Thyroid gland (tissue), 4 donors: ENCODE results near the gene COMMD4. TPM values are rescaled to one million over a fixed set of nuclear protein-coding genes. Genes with fewer than 3 reads are reported as not detected.

Experiments used
- DNase-seq, 2 donors: peaks; one replicate each; pipeline ENCODE4 v3.0.0-alpha.2; 2019
- H3K27ac ChIP-seq, 3 donors: fragments of 200-600 bp; sonication (generic); 1 replicate in 2 of 3; 2 replicates in 1 of 3; pipeline ENCODE4 v1.5.1; 2016 to 2019; ENCODE audit warnings: mild to moderate bottlenecking in 1 of 3, moderate library complexity in 1 of 3
- H3K27me3 ChIP-seq: fragments of 200-600 bp; sonication (generic); one replicate; pipeline ENCODE4 v1.5.1; 2019
- H3K36me3 ChIP-seq, 2 donors: fragments of 200-600 bp; sonication (generic); one replicate each; pipeline ENCODE4 v1.5.1; 2016 to 2019
- H3K4me1 ChIP-seq, 2 donors: fragments of 200-600 bp; sonication (generic); one replicate each; pipeline ENCODE4 v1.5.1; 2017 to 2019
- H3K4me3 ChIP-seq, 3 donors: fragments of 200-600 bp; sonication (generic); replicated peaks in 1 of 3; 1 replicate in 2 of 3; 2 replicates in 1 of 3; pipeline ENCODE4 v1.5.1; 2016; ENCODE audit warnings: mild to moderate bottlenecking in 1 of 3
- H3K9me3 ChIP-seq: fragments of 200-600 bp; sonication (generic); one replicate; pipeline ENCODE4 v1.5.1; 2017
- POLR2A ChIP-seq, 2 donors: fragments of 450-650 bp; IDR thresholded peaks; one replicate each; pipeline ENCODE4 v1.6.1; 2017; ENCODE audit warnings: antibody characterized with exemption in 2 of 2, mild to moderate bottlenecking in 2 of 2, moderate library complexity in 1 of 2
- WGBS, 2 donors: methylation state at CpG; one replicate each; pipeline ENCODE4 v1.1.5; 2017; 5-methylcytosine and 5-hydroxymethylcytosine counted together
- intact Hi-C: fragments of 100-400 bp; cut with DNase I; formaldehyde crosslinking; loops from one replicate; pipeline ENCODE4 v1.15.1; 2023
- total RNA-seq, 4 donors: library from RNA; depleted of rRNA; stranded (reverse); fragments of >200 nt; gene quantifications; one replicate each; pipeline ENCODE4 v1.2.3, GENCODE V29; 2016
- TF ChIP-seq, protein P1 (sequence below), 6 experiments: fragments of 200-600 bp in 3 of 6; fragments of 450-650 bp in 3 of 6; sonication (generic) in 3 of 6; IDR thresholded peaks; one replicate each; pipeline ENCODE4 v1.5.1; 2016 to 2019; ENCODE audit warnings: antibody characterized with exemption in 6 of 6, mild to moderate bottlenecking in 2 of 6, inconsistent platforms in 1 of 6, moderate library complexity in 1 of 6

The COMMD4 gene
- total RNA-seq, 4 donors from 2014 or later: 58.1 to 83.6 (median 61.1) TPM

DNA sequence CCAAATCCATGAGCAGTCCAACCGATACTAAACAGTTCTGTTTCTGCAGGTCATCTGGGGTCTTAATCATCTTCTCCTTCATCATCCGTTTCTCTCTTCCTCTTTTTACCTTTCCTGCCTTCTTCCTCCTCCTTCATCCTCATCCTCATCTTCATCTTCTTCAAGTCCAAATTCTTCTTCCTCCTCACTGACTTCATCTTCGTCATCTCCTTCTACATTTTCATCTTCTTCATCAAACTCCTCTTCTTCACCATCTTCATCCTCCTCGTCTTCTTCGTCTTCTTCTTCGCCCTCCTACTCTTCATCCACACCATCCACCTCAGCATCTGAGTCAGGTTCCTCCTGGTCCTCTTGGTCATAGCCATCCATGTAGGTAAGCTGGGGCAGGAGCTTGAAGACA is 14.2 kb upstream of the COMMD4 start:
- DNase-seq: no peak
- Histone ChIP-seq H3K27ac (no peak overlapping the region), H3K36me3 (no peaks in the 10 kb centered on the region), H3K27me3 (no peaks in the 10 kb centered on the region), H3K4me1 (no peaks in the 10 kb centered on the region), H3K4me3 (no peak overlapping the region), H3K9me3 (no peaks in the 10 kb centered on the region)
- WGBS, 2 donors: 92 to 93% methylated on average over 6 of the region's 6 CpGs
- TF ChIP-seq, protein P1, sequence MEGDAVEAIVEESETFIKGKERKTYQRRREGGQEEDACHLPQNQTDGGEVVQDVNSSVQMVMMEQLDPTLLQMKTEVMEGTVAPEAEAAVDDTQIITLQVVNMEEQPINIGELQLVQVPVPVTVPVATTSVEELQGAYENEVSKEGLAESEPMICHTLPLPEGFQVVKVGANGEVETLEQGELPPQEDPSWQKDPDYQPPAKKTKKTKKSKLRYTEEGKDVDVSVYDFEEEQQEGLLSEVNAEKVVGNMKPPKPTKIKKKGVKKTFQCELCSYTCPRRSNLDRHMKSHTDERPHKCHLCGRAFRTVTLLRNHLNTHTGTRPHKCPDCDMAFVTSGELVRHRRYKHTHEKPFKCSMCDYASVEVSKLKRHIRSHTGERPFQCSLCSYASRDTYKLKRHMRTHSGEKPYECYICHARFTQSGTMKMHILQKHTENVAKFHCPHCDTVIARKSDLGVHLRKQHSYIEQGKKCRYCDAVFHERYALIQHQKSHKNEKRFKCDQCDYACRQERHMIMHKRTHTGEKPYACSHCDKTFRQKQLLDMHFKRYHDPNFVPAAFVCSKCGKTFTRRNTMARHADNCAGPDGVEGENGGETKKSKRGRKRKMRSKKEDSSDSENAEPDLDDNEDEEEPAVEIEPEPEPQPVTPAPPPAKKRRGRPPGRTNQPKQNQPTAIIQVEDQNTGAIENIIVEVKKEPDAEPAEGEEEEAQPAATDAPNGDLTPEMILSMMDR (IDR thresholded peaks at IDR 0.05): no peak
- TF ChIP-seq POLR2A (IDR thresholded peaks at IDR 0.05): no peak
- intact Hi-C loops: no loop called here

DNA sequence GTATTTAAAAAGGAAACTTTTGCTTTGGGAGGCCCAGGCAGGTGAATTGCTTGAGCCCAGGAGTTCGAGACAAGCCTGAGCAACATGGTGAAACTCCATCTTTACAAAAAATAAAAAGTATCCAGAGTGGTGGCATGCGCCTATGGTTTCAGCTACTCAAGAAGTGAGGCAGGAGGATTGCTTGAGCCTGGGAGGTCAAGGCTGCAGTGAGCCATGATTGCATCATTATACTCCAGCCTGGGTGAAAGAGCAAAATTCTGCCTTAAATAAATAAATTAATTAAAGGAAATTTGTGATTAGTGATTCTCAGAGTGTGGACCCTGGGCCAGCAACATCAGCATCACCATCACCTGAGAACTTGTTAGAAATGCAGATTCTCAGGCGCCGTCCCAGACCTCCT is 9.9 kb upstream of the COMMD4 start:
- intact Hi-C loops: no loop called here
- Histone ChIP-seq H3K9me3 (no peaks in the 10 kb centered on the region), H3K27me3 (no peaks in the 10 kb centered on the region), H3K4me3 (no peak overlapping the region), H3K4me1 (no peaks in the 10 kb centered on the region), H3K27ac (no peak overlapping the region), H3K36me3 (no peaks in the 10 kb centered on the region)
- no peak for DNase-seq
- no peak for TF ChIP-seq POLR2A (IDR thresholded peaks at IDR 0.05)
- TF ChIP-seq, protein P1 (IDR thresholded peaks at IDR 0.05): no peak
- WGBS, 2 donors: 82 to 92% methylated on average over 4 of the region's 4 CpGs

DNA sequence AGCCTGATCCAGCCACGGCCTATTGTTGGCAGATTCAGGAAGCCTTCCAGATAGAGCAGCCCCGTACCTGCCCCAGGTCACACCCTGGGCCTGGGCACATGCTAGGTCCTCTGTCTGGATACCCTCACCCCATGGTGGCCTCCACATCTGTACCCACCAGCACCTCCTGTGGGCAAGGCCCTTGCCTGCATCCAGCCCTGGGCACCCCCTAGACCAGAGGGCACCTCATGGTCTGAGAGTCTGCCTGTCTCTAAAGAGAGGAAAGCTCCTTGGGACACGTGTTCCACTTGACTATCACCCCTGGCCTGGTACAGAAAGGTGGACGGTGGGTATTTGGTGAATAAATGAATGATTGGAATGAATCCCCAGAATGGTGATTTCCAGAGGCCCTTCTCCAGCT is 8.9 kb upstream of the COMMD4 start:
- DNase-seq: no peak
- Histone ChIP-seq H3K27ac (no peak overlapping the region), H3K4me1 (no peaks in the 10 kb centered on the region), H3K27me3 (no peaks in the 10 kb centered on the region), H3K4me3 (no peak overlapping the region), H3K36me3 (no peaks in the 10 kb centered on the region), H3K9me3 (no peaks in the 10 kb centered on the region)
- intact Hi-C loops: no loop called here
- TF ChIP-seq, protein P1 (IDR thresholded peaks at IDR 0.05): no peak
- TF ChIP-seq POLR2A (IDR thresholded peaks at IDR 0.05): no peak
- 75 to 76% methylated on average over 4 of the region's 4 CpGs for WGBS, 2 donors

DNA sequence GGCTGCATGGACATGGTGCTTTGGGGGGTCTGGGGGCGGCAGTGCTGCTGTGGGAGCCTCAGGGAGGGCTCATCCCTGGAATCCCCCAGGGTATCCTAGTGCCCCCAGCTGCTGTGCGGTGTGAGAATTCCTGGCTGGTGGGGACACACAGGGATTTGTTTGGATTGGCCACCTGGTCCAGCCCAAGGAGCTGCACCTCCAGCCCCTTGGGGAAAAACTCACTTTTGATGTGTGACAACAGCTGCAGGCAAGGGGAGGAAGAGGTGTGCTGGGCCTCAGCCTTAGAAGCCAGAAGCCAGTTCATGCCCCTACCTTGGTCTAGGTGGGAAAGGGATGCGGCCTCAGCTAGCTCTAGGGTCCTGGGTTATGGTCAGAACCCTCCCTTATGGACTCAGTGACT is 8.4 kb upstream of the COMMD4 start:
- no peaks in the 10 kb centered on the region for H3K27me3 ChIP-seq
- no peaks in the 10 kb centered on the region for H3K36me3 ChIP-seq
- H3K27ac ChIP-seq: no peak overlapping the region
- intact Hi-C loops: no loop called here
- H3K4me1 ChIP-seq: no peaks in the 10 kb centered on the region
- no peak for DNase-seq
- H3K4me3 ChIP-seq: no peak overlapping the region
- H3K9me3 ChIP-seq: no peaks in the 10 kb centered on the region
- TF ChIP-seq, protein P1 (IDR thresholded peaks at IDR 0.05): no peak
- TF ChIP-seq POLR2A (IDR thresholded peaks at IDR 0.05): no peak
- WGBS, 2 donors: 83 to 85% methylated on average over 3 of the region's 3 CpGs

DNA sequence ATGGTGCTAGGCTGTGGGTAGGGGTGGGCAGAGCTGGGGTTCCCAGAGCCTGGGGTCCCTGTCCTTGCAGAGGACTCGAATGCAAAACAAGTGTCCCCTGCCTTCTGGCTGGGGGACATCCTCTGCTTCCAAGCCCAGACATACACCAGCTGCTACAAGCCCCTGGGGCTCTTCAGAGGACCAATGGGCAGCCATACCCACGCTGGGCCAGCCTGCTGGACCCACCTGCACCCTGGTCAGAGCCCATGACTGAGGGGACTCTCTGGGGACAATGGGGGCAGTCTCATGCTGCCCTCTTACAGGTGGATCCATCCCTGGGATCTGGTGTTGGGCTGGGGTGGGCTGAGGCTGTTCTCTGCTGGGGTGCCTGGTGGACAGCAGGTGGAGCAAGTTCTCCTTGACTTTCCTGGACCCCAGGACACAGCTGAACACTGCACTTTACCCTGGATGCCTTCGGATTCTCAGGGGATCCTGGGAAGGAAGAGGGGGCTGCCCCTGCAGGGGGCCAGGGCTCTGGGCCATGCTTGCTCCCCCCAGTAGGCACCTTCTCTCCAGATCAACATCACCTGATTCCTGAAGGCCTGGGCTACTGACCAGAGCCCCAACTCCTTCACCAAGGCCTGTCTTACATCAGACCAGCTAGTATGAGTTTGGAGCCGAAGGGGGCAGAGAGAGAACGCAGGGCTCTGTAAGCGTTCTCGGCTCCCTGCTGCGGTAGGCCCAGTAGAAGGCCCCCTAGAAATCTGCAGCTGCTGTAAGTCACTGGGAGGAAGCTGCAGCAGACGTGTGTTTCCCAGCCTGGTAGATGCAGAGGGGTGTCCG is 7.2 kb upstream of the COMMD4 start:
- Histone ChIP-seq H3K4me3 (no peak overlapping the region), H3K27me3 (no peaks in the 10 kb centered on the region), H3K9me3 (no peaks in the 10 kb centered on the region), H3K36me3 (no peaks in the 10 kb centered on the region), H3K27ac (no peak overlapping the region), H3K4me1 (no peaks in the 10 kb centered on the region)
- whole genome bisulfite sequencing, 2 donors: 73 to 88% methylated on average over 8 to 9 of the region's 10 CpGs
- no peak for TF ChIP-seq POLR2A (IDR thresholded peaks at IDR 0.05)
- TF ChIP-seq, protein P1 (IDR thresholded peaks at IDR 0.05): no peak
- DNase-seq: no peak
- intact Hi-C loops: no loop called here
